ENCODE measurements around the gene GALNT11. TPM values are rescaled to one million over a fixed set of nuclear protein-coding genes. Genes with fewer than 3 reads are reported as not detected.

The GALNT11 gene
- total and polyA plus RNA-seq, 2 experiments from 2014 or later: 41.6 to 49.4 TPM

DNA sequence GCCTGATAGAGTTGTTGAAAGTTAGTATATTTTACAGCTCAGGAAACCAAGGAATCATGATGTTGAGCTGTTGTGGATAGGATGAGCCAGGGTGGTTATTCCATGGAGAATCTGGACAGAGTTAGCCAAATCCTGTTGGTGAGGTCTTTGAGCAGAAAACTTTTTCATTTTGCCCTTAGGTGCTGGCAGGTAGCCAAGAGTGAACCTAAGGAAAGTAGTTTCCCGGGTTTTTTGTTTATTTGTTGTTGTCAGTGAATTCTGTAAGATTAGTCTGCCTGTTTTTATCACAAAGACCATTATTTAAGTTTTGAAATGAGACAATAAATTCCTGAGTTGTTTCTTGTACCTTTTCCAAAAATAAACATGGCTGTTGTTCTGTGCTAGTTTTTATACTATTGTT is 61.0 kb downstream of the GALNT11 start:
- no peak for DNase-seq (ENCODE audit: low read depth in 1 of 2, low spot score in 1 of 2)
- TF ChIP-seq, protein P1, sequence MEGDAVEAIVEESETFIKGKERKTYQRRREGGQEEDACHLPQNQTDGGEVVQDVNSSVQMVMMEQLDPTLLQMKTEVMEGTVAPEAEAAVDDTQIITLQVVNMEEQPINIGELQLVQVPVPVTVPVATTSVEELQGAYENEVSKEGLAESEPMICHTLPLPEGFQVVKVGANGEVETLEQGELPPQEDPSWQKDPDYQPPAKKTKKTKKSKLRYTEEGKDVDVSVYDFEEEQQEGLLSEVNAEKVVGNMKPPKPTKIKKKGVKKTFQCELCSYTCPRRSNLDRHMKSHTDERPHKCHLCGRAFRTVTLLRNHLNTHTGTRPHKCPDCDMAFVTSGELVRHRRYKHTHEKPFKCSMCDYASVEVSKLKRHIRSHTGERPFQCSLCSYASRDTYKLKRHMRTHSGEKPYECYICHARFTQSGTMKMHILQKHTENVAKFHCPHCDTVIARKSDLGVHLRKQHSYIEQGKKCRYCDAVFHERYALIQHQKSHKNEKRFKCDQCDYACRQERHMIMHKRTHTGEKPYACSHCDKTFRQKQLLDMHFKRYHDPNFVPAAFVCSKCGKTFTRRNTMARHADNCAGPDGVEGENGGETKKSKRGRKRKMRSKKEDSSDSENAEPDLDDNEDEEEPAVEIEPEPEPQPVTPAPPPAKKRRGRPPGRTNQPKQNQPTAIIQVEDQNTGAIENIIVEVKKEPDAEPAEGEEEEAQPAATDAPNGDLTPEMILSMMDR (IDR thresholded peaks at IDR 0.05; ENCODE audit: low read depth, low read length): no peak
- no peaks in the 10 kb centered on the region for H3K27me3 ChIP-seq
- no peaks in the 10 kb centered on the region for H3K9me3 ChIP-seq (ENCODE audit: low read depth)
- no peaks in the 10 kb centered on the region for H3K4me1 ChIP-seq (ENCODE audit: low read depth)
- H3K36me3 ChIP-seq: no peaks in the 10 kb centered on the region
- H3K27ac ChIP-seq: no peak overlapping the region
- H3K4me3 ChIP-seq: no peak overlapping the region

DNA sequence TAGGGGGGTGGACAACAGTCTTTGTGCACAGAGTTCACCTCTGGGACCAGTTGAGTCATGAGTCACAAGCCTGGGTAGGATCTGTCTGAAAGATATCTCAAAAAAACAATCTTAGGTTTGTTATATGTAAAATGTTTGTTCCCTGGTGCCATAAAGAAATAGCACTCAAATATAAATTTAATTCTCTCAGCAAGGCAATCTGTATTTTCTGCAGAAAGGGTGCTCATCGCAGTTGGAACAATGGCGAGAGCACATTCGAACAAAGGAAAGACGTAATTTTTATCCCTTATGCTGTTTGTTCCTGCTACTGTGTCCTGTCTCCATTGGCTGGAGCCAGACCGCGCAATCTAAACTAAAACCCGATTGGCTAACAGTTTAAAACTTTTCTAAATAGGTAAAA is 63.7 kb downstream of the GALNT11 start:
- H3K4me3 ChIP-seq: no peak overlapping the region
- DNase-seq (ENCODE audit: low read depth in 1 of 2, low spot score in 1 of 2): no peak
- H3K36me3 ChIP-seq: no peaks in the 10 kb centered on the region
- H3K4me1 ChIP-seq (ENCODE audit: low read depth): no peaks in the 10 kb centered on the region
- H3K27ac ChIP-seq: no peak overlapping the region
- H3K27me3 ChIP-seq: no peaks in the 10 kb centered on the region
- H3K9me3 ChIP-seq (ENCODE audit: low read depth): no peaks in the 10 kb centered on the region
- TF ChIP-seq, protein P1 (IDR thresholded peaks at IDR 0.05; ENCODE audit: low read depth, low read length): no peak

DNA sequence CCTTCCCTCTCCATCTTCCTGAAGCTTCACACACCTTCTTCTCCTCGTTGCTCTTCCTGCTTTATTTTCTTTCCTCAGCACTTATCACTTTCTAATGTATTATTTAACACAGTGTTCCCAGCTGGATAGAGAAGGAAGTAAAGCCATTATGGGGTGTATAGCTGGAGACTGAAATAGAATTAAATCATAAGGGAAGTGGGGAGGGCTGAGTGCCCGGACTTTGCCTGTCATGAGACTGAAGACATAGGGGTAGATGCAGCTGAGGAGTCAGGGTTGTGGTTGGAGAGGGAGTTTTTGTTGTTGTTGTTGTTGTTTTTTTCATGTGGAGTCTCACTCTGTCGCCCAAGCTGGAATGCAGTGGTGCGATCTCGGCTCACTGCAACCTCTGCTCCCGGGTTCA is 65.3 kb downstream of the GALNT11 start:
- Histone ChIP-seq H3K27me3 (no peaks in the 10 kb centered on the region), H3K27ac (no peak overlapping the region), H3K4me1 (ENCODE audit: low read depth) (no peaks in the 10 kb centered on the region), H3K4me3 (no peak overlapping the region), H3K9me3 (ENCODE audit: low read depth) (no peaks in the 10 kb centered on the region), H3K36me3 (no peaks in the 10 kb centered on the region)
- DNase-seq (ENCODE audit: low read depth in 1 of 2, low spot score in 1 of 2): no peak
- TF ChIP-seq, protein P1 (IDR thresholded peaks at IDR 0.05; ENCODE audit: low read depth, low read length): no peak

DNA sequence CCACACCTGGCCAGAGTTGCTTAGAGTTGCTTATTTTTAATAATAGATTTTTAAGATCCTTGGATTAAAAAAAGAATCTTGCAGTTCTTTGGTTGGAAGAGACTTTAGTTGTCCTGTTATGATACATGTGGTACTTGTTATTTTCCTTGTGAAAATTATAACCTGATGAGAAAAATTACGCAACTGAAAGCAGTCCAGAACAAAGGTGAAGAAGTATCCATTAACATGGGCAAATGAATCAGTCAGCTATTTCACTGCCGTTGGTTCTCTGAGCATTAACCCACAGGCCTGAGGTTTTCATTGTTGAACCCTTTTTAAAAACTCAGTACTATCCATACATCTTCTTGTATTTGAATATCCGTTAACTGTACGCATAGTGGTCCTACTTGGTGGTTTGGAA is 68.2 kb downstream of the GALNT11 start:
- no peak for DNase-seq (ENCODE audit: low read depth in 1 of 2, low spot score in 1 of 2)
- no peaks in the 10 kb centered on the region for H3K36me3 ChIP-seq
- H3K27me3 ChIP-seq: no peaks in the 10 kb centered on the region
- no peak overlapping the region for H3K27ac ChIP-seq
- H3K4me3 ChIP-seq: no peak overlapping the region
- TF ChIP-seq, protein P1 (IDR thresholded peaks at IDR 0.05; ENCODE audit: low read depth, low read length): no peak
- no peaks in the 10 kb centered on the region for H3K9me3 ChIP-seq (ENCODE audit: low read depth)
- no peaks in the 10 kb centered on the region for H3K4me1 ChIP-seq (ENCODE audit: low read depth)

DNA sequence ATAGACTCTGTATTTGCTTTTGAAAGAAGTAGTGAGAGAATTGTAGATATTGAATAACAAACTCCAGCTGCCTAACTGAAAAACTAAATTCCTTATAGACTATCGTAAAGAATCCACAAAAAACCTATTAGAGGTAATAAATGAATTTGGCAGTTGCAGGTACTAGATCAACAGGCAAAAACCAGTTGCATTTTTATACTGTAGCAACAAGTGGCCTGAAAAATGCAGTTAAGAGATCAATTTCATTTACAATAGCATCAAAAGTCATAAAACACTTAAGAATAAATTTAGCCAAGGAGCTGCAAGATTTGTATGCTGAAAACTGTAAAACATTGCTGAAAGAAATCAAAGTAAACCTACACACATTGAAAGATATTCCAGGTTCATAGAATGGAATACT is 70.3 kb downstream of the GALNT11 start:
- Histone ChIP-seq H3K27ac (no peak overlapping the region), H3K27me3 (no peaks in the 10 kb centered on the region), H3K36me3 (no peaks in the 10 kb centered on the region)

More for the DNA sequence above, 70.3 kb downstream of the GALNT11 start:
- no peak overlapping the region for H3K4me3 ChIP-seq
- DNase-seq (ENCODE audit: low read depth in 1 of 2, low spot score in 1 of 2): no peak
- TF ChIP-seq, protein P1 (IDR thresholded peaks at IDR 0.05; ENCODE audit: low read depth, low read length): no peak
- H3K9me3 ChIP-seq (ENCODE audit: low read depth): no peaks in the 10 kb centered on the region
- H3K4me1 ChIP-seq (ENCODE audit: low read depth): no peaks in the 10 kb centered on the region
